Left ventricle myocardium inferior (tissue), 1 donor: Measurements from ENCODE around the gene SGMS1. TPM values are rescaled to one million over a fixed set of nuclear protein-coding genes. Genes with fewer than 3 reads are reported as not detected.

Experiments
- DNase-seq: peaks from one replicate; pipeline ENCODE4 v3.0.0-alpha.2; 2020
- H3K27ac ChIP-seq: fragments of 200-600 bp; replicated peaks from 2 replicates; pipeline ENCODE4 v1.8.0; 2021
- H3K27me3 ChIP-seq: fragments of 200-600 bp; 2 replicates; pipeline ENCODE4 v1.8.0; 2021; ENCODE audit warnings: low read depth
- H3K36me3 ChIP-seq: fragments of 200-600 bp; 2 replicates; pipeline ENCODE4 v1.8.0; 2021
- H3K4me1 ChIP-seq: fragments of 200-600 bp; 2 replicates; pipeline ENCODE4 v1.8.0; 2021
- H3K4me3 ChIP-seq: fragments of 200-600 bp; 2 replicates; pipeline ENCODE4 v1.8.0; 2021; ENCODE audit warnings: mild to moderate bottlenecking, moderate library complexity
- H3K9me3 ChIP-seq: fragments of 200-600 bp; replicated peaks from 2 replicates; pipeline ENCODE4 v1.8.0; 2021
- CTCF ChIP-seq: fragments of 200-600 bp; IDR thresholded peaks from 2 replicates; pipeline ENCODE4 v1.8.0; 2021; ENCODE audit warnings: antibody characterized with exemption, mild to moderate bottlenecking, borderline replicate concordance
- intact Hi-C: fragments of 100-400 bp; cut with micrococcal nuclease; formaldehyde crosslinking; loops from one replicate; pipeline ENCODE4 v1.11.0; 2022
- total RNA-seq: library from RNA; stranded (reverse); fragmentation: NEBNext Ultra II Directional; extraction: Animal tissue kit (Norgen Biotek cat#: 25700); gene quantifications from one replicate; pipeline ENCODE4 v1.2.1, GENCODE V29; 2021
- donor health status: DM: no; HTN: yes; CAD: no; lungs with severe emphysema.

The SGMS1 gene
- total RNA-seq, 1 donor from 2014 or later = 18.6 TPM

- H3K9me3 ChIP-seq = peaks cover 17% of the 10 kb centered on the region
- no peak for DNase-seq
- no peak overlapping the region for H3K4me3 ChIP-seq
- peaks cover 19% of the 10 kb centered on the region for H3K4me1 ChIP-seq
- TF ChIP-seq CTCF = no peak
- H3K27ac ChIP-seq = no peak overlapping the region
- peaks cover 7% of the 10 kb centered on the region for H3K36me3 ChIP-seq
- intact Hi-C loops = no loop called here
- no peaks in the 10 kb centered on the region for H3K27me3 ChIP-seq
Measured at GRCh38 chr10:50351483-50352146, 272.1 kb downstream of the SGMS1 start.

- H3K4me3 ChIP-seq = no peak overlapping the region
- peaks cover 17% of the 10 kb centered on the region for H3K9me3 ChIP-seq
- no peak for TF ChIP-seq CTCF
- H3K27me3 ChIP-seq = no peaks in the 10 kb centered on the region
- no peak for DNase-seq
- H3K27ac ChIP-seq = no peak overlapping the region
- H3K36me3 ChIP-seq = peaks cover 6% of the 10 kb centered on the region
- intact Hi-C loops = no loop called here
- peaks cover 22% of the 10 kb centered on the region for H3K4me1 ChIP-seq
Measured at GRCh38 chr10:50350366-50350765, 273.4 kb downstream of the SGMS1 start.

- H3K36me3 ChIP-seq = peaks cover 2% of the 10 kb centered on the region
- peaks cover 22% of the 10 kb centered on the region for H3K4me1 ChIP-seq
- peaks cover 17% of the 10 kb centered on the region for H3K9me3 ChIP-seq
- no peaks in the 10 kb centered on the region for H3K27me3 ChIP-seq
- no peak overlapping the region for H3K27ac ChIP-seq
- intact Hi-C loops = no loop called here
- DNase-seq = no peak
- TF ChIP-seq CTCF = no peak
- H3K4me3 ChIP-seq = no peak overlapping the region
Measured at GRCh38 chr10:50349554-50349953, 274.2 kb downstream of the SGMS1 start.

- no peak for TF ChIP-seq CTCF
- Histone ChIP-seq H3K4me1 (peaks cover 22% of the 10 kb centered on the region), H3K36me3 (peaks cover 21% of the 10 kb centered on the region), H3K27me3 (no peaks in the 10 kb centered on the region), H3K9me3 (peaks cover 12% of the 10 kb centered on the region), H3K4me3 (no peak overlapping the region), H3K27ac (no peak overlapping the region)
- DNase-seq = no peak
- intact Hi-C loops = no loop called here
Measured at GRCh38 chr10:50347394-50347802, 276.4 kb downstream of the SGMS1 start.

- peaks cover 12% of the 10 kb centered on the region for H3K9me3 ChIP-seq
- TF ChIP-seq CTCF = no peak
- intact Hi-C loops = no loop called here
Measured at GRCh38 chr10:50346942-50347341, 276.8 kb downstream of the SGMS1 start.

More at GRCh38 chr10:50346942-50347341, 276.8 kb downstream of the SGMS1 start:
- no peak overlapping the region for H3K27ac ChIP-seq
- no peaks in the 10 kb centered on the region for H3K27me3 ChIP-seq
- no peak for DNase-seq
- H3K36me3 ChIP-seq = peaks cover 24% of the 10 kb centered on the region
- no peak overlapping the region for H3K4me3 ChIP-seq
- H3K4me1 ChIP-seq = peaks cover 22% of the 10 kb centered on the region
